PC-9 (cell line): ENCODE results near the gene ELL2. TPM values are rescaled to one million over a fixed set of nuclear protein-coding genes. Genes with fewer than 3 reads are reported as not detected.

Experiments used
- BruUV-seq: library from RNA; stranded (reverse); fragments of 400-500 nt; replicated peaks from 2 replicates; lab custom pipeline; 2021; lab: Mats Ljungman, UMichigan
- CTCF ChIA-PET: fragments of 300-600 bp; sonication (Branson Sonifier 250); formaldehyde crosslinking; loops from one replicate; lab custom pipeline; 2022; ENCODE audit warnings: antibody characterized with exemption; lab: Charles Lee
- POLR2A ChIA-PET: fragments of 300-600 bp; sonication (Branson Sonifier 250); formaldehyde crosslinking; loops from one replicate; lab custom pipeline; 2022; ENCODE audit warnings: antibody characterized with exemption; ENCODE audit not compliant: unreplicated experiment; lab: Charles Lee
- DNase-seq, 2 experiments: peaks; one replicate each; pipeline versions ENCODE4 v3.0.0 to v3.0.0-alpha.2; 2015 to 2022; ENCODE audit warnings: mixed read lengths in 1 of 2
- H2AFZ ChIP-seq: fragments of 200-600 bp; sonication (generic); 2 replicates; pipeline ENCODE4 v1.8.1; 2017; ENCODE audit warnings: antibody characterized with exemption
- H3F3A ChIP-seq: fragments of 200-600 bp; sonication (generic); 2 replicates; pipeline ENCODE4 v1.8.1; 2017; ENCODE audit warnings: antibody characterized with exemption, mild to moderate bottlenecking, low read depth; ENCODE audit not compliant: insufficient read depth
- H3K27ac ChIP-seq: fragments of 200-600 bp; sonication (generic); 2 replicates; pipeline ENCODE4 v1.6.1; 2016; ENCODE audit warnings: mixed run types
- H3K27me3 ChIP-seq: fragments of 200-600 bp; sonication (generic); 2 replicates; pipeline ENCODE4 v1.6.1; 2016; ENCODE audit warnings: low read depth, mixed run types; ENCODE audit not compliant: insufficient read depth
- H3K36me3 ChIP-seq: fragments of 200-600 bp; sonication (generic); 2 replicates; pipeline ENCODE4 v1.6.1; 2016; ENCODE audit warnings: low read depth, mixed run types
- H3K4me1 ChIP-seq: fragments of 200-600 bp; sonication (generic); replicated peaks from 2 replicates; pipeline ENCODE4 v1.6.1; 2016; ENCODE audit warnings: mixed run types; ENCODE audit not compliant: insufficient read depth
- H3K4me2 ChIP-seq: fragments of 200-600 bp; sonication (generic); 2 replicates; pipeline ENCODE4 v1.6.1; 2017; ENCODE audit warnings: mixed run types
- H3K4me3 ChIP-seq: fragments of 200-600 bp; sonication (generic); 2 replicates; pipeline ENCODE4 v1.6.1; 2016; ENCODE audit warnings: mixed run types
- H3K79me2 ChIP-seq: fragments of 200-600 bp; sonication (generic); 2 replicates; pipeline ENCODE4 v1.6.1; 2017; ENCODE audit warnings: low read depth, mixed run types
- H3K9me2 ChIP-seq: fragments of 200-600 bp; sonication (generic); 2 replicates; pipeline ENCODE4 v1.8.1; 2017; ENCODE audit warnings: mild to moderate bottlenecking; ENCODE audit not compliant: insufficient read depth
- H3K9me3 ChIP-seq: fragments of 200-600 bp; sonication (generic); 2 replicates; pipeline ENCODE4 v1.8.1; 2016; ENCODE audit warnings: low read depth; ENCODE audit not compliant: insufficient read depth
- H4K20me1 ChIP-seq: fragments of 200-600 bp; sonication (generic); 2 replicates; pipeline ENCODE4 v1.8.1; 2017; ENCODE audit not compliant: insufficient read depth
- CTCF ChIP-seq: fragments of 200-600 bp; sonication (generic); conservative IDR thresholded peaks from 2 replicates; pipeline ENCODE4 v1.6.1; 2017; ENCODE audit warnings: mixed run types, antibody characterized with exemption, mild to moderate bottlenecking, moderate library complexity
- EZH2 ChIP-seq: fragments of 200-600 bp; sonication (generic); IDR thresholded peaks from 2 replicates; pipeline ENCODE4 v1.8.0; 2017; ENCODE audit warnings: antibody characterized with exemption, low read depth
- intact Hi-C: fragments of 100-400 bp; cut with micrococcal nuclease; formaldehyde crosslinking; loops from one replicate; pipeline ENCODE4 v1.10.0; 2022; ENCODE audit not compliant: unreplicated experiment
- total RNA-seq: library from RNA; stranded (reverse); gene quantifications from 2 replicates; pipeline ENCODE4 v1.2.3, GENCODE V29; 2021

Gene ELL2
- total RNA-seq, 1 experiment from 2014 or later, result 25.5 TPM

DNA sequence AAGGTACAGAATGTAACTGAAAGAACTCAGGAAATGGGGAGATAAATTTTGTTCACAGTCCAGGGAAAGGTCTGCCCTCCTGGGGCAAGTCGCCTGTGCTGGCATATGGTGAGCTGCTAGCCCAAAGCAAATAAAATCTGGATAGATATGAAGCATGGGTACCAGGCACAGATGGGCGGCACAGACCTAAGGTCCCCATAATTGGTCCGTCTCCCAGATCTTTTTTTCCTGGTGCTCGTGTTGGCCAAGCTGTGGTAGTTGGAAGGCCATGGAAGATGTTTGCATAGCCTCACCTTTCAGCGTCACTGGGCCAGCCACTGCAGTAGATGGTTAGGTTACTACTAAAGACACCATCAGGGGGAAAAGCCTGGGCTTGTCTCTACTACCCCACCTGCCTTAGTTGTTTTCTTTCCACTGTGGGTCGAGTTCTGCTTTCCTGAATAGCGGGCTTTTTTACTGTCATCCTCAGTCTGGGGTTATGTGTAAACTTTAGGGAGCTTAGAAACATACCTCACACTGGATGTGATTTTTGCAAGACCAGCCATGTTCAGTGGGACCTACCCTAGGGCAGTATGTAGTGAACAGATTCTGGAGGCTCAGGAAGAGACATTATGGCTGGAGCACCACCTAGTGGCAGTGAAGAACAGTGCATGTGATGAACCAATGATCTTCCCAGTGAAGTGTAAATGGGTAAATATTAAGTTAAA, 114.9 kb downstream of the ELL2 start:
- no peak overlapping the region for H2AFZ ChIP-seq
- CTCF ChIA-PET, result interaction anchor here (0.6 kb wide), 1 partner anchor 54 kb away, joined by 4 read pairs; no protein-coding TSS in a partner anchor
- peak; percentile 48 to 55 for DNase-seq

GRCh38 chr5:95845391-95845790, 116.3 kb downstream of the ELL2 start:
- Histone ChIP-seq H3K4me1 (peaks cover 30% of the 10 kb centered on the region), H3K36me3 (no peaks in the 10 kb centered on the region), H4K20me1 (no peaks in the 10 kb centered on the region), H3K79me2 (no peaks in the 10 kb centered on the region), H3F3A (no peaks in the 10 kb centered on the region; the same call in 1 of the 2 replicates), H2AFZ (no peak overlapping the region), H3K9me3 (no peaks in the 10 kb centered on the region; the same call in 1 of the 2 replicates), H3K4me3 (no peak overlapping the region), H3K9me2 (no peaks in the 10 kb centered on the region), H3K27ac (no peak overlapping the region), H3K4me2 (no peak overlapping the region), H3K27me3 (no peaks in the 10 kb centered on the region)
- TF ChIP-seq CTCF, result no peak
- no peak for TF ChIP-seq EZH2
- CTCF ChIA-PET, result no interaction called here
- BruUV-seq, result no TSS peak
- POLR2A ChIA-PET, result no interaction called here
- intact Hi-C loops, result loop anchor here (10.0 kb wide), 1 partner anchor 561 kb away; the partner anchor contains the start of gene MCTP1
- DNase-seq, result no peak

More for the DNA sequence above, 114.9 kb downstream of the ELL2 start:
- H3K4me1 ChIP-seq, result peaks cover 25% of the 10 kb centered on the region
- TF ChIP-seq CTCF (peak; percentile 95), EZH2 (no peak)
- no peaks in the 10 kb centered on the region for H3K36me3 ChIP-seq
- intact Hi-C loops, result loop anchor here (1.0 to 10.0 kb wide), 3 partner anchors 65 to 562 kb away; partner anchors contain the start of gene MCTP1
- BruUV-seq, result no TSS peak
- H3K4me3 ChIP-seq, result no peak overlapping the region
- no peaks in the 10 kb centered on the region; the same call in 1 of the 2 replicates for H3F3A ChIP-seq
- no peaks in the 10 kb centered on the region for H4K20me1 ChIP-seq
- POLR2A ChIA-PET, result no interaction called here
- no peaks in the 10 kb centered on the region for H3K27me3 ChIP-seq
- no peaks in the 10 kb centered on the region; the same call in 1 of the 2 replicates for H3K9me3 ChIP-seq
- no peak overlapping the region for H3K4me2 ChIP-seq
- no peak overlapping the region for H3K27ac ChIP-seq
- no peaks in the 10 kb centered on the region for H3K9me2 ChIP-seq
- H3K79me2 ChIP-seq, result no peaks in the 10 kb centered on the region

GRCh38 chr5:95843733-95844223, 117.9 kb downstream of the ELL2 start:
- H3K27me3 ChIP-seq, result no peaks in the 10 kb centered on the region
- no peaks in the 10 kb centered on the region for H3K36me3 ChIP-seq
- intact Hi-C loops, result loop anchor here (1.0 to 10.0 kb wide), 7 partner anchors 8 to 559 kb away; partner anchors contain the start of genes ARSK, GLRX and MCTP1
- H3K79me2 ChIP-seq, result no peaks in the 10 kb centered on the region
- ChIA-PET CTCF (interaction anchor here (0.6 to 1.6 kb wide), 9 partner anchors 9 to 197 kb away, joined by 3 to 20 read pairs (median 3); partner anchors contain the start of genes GLRX and RFESD), POLR2A (interaction anchor here (0.6 to 0.9 kb wide), 3 partner anchors 10 to 178 kb away, joined by 3 to 9 read pairs (median 8); no protein-coding TSS in a partner anchor)
- no peak for TF ChIP-seq CTCF
- no peak for TF ChIP-seq EZH2
- no peaks in the 10 kb centered on the region; the same call in 1 of the 2 replicates for H3F3A ChIP-seq
- H3K4me2 ChIP-seq, result peak overlapping the region; percentile 20
- H2AFZ ChIP-seq, result no peak overlapping the region
- no peaks in the 10 kb centered on the region for H3K9me2 ChIP-seq
- H3K27ac ChIP-seq, result peak overlapping the region; percentile 75
- peak; percentile 33 to 68 for DNase-seq
- H3K9me3 ChIP-seq, result no peaks in the 10 kb centered on the region; the same call in 1 of the 2 replicates
- no peak overlapping the region for H3K4me3 ChIP-seq
- no peaks in the 10 kb centered on the region for H4K20me1 ChIP-seq
- no TSS peak for BruUV-seq
- H3K4me1 ChIP-seq, result peaks cover 30% of the 10 kb centered on the region
